SK-N-SH treated with all-trans-retinoic acid at 6 μM for 48 hours (cell line): ENCODE measurements around the gene TRPV5.

Source experiments
- ATAC-seq: fragments of 200-7000 bp; cut with Tn5 transposase; 3 replicates; pipeline ENCODE4 v1.9.1; 2020; ENCODE audit warnings: mild to moderate bottlenecking, moderate library complexity
- ARNTL ChIP-seq: fragments of 450-650 bp; formaldehyde crosslinking; IDR thresholded peaks from 2 replicates; pipeline ENCODE4 v1.5.0; 2020; ENCODE audit warnings: low read depth, mild to moderate bottlenecking, moderate library complexity, borderline replicate concordance
- BACH2 ChIP-seq: fragments of 250-450 bp; sonication (Bioruptor Pico); IDR thresholded peaks from 2 replicates; pipeline ENCODE4 v1.9.0; 2021; ENCODE audit warnings: mild to moderate bottlenecking, borderline replicate concordance
- CSDC2 ChIP-seq: fragments of 250-450 bp; sonication (Bioruptor Pico); IDR thresholded peaks from 2 replicates; pipeline ENCODE4 v1.5.0; 2020; ENCODE audit warnings: mild to moderate bottlenecking, moderate library complexity
- ESRRG ChIP-seq: fragments of 250-450 bp; sonication (Bioruptor Pico); IDR thresholded peaks from 2 replicates; pipeline ENCODE4 v1.6.1; 2021; ENCODE audit warnings: mild to moderate bottlenecking
- GLIS3 ChIP-seq: fragments of 250-450 bp; sonication (Bioruptor Pico); IDR thresholded peaks from 2 replicates; pipeline ENCODE4 v1.5.0; 2020; ENCODE audit warnings: mild to moderate bottlenecking, moderate library complexity
- ISL1 ChIP-seq: fragments of 250-450 bp; sonication (Bioruptor Pico); IDR thresholded peaks from 2 replicates; pipeline ENCODE4 v2.1.2; 2022; ENCODE audit warnings: mild to moderate bottlenecking, moderate library complexity
- OSR1 ChIP-seq: fragments of 250-450 bp; sonication (Bioruptor Pico); IDR thresholded peaks from 2 replicates; pipeline ENCODE4 v1.8.0; 2022; ENCODE audit warnings: moderate library complexity, mild to moderate bottlenecking, inconsistent platforms
- PPARA ChIP-seq: fragments of 250-450 bp; sonication (Bioruptor Pico); IDR thresholded peaks from 2 replicates; pipeline ENCODE4 v1.5.0; 2020; ENCODE audit warnings: mild to moderate bottlenecking, borderline replicate concordance
- TOX ChIP-seq: fragments of 250-450 bp; sonication (Bioruptor Pico); IDR thresholded peaks from 2 replicates; pipeline ENCODE4 v1.8.0; 2021; ENCODE audit warnings: mild to moderate bottlenecking, moderate library complexity, borderline replicate concordance
- ZC3H10 ChIP-seq: fragments of 250-450 bp; sonication (Bioruptor Pico); IDR thresholded peaks from 2 replicates; pipeline ENCODE4 v1.5.1; 2021; ENCODE audit warnings: mild to moderate bottlenecking, moderate library complexity
- ZFP30 ChIP-seq: fragments of 450-650 bp; formaldehyde crosslinking; IDR thresholded peaks from 2 replicates; pipeline ENCODE4 v1.5.0; 2022; ENCODE audit warnings: mild to moderate bottlenecking, moderate library complexity
- ZNF565 ChIP-seq: fragments of 450-650 bp; formaldehyde crosslinking; conservative IDR thresholded peaks from 2 replicates; pipeline ENCODE4 v1.5.0; 2020; ENCODE audit warnings: low read depth, mild to moderate bottlenecking, moderate library complexity
- ZNF70 ChIP-seq: fragments of 450-650 bp; formaldehyde crosslinking; IDR thresholded peaks from 2 replicates; pipeline ENCODE4 v1.5.0; 2020; ENCODE audit warnings: mild to moderate bottlenecking, moderate library complexity
- ZNF8 ChIP-seq: fragments of 450-650 bp; formaldehyde crosslinking; IDR thresholded peaks from 2 replicates; pipeline ENCODE4 v1.5.0; 2020; ENCODE audit warnings: mild to moderate bottlenecking, moderate library complexity
- TF ChIP-seq, protein P1 (sequence below): fragments of 250-450 bp; sonication (Bioruptor Pico); IDR thresholded peaks from 2 replicates; pipeline ENCODE4 v1.8.0; 2020; ENCODE audit warnings: mild to moderate bottlenecking, moderate library complexity, borderline replicate concordance
- TF ChIP-seq, protein P2 (sequence below): fragments of 250-450 bp; sonication (Bioruptor Pico); IDR thresholded peaks from 2 replicates; pipeline ENCODE4 v1.8.0; 2021; ENCODE audit warnings: low read depth, mild to moderate bottlenecking, moderate library complexity, borderline replicate concordance
- TF ChIP-seq, protein P3 (sequence below): fragments of 250-450 bp; sonication (Bioruptor Pico); IDR thresholded peaks from 2 replicates; pipeline ENCODE4 v1.5.1; 2020; ENCODE audit warnings: low read depth, mild to moderate bottlenecking, moderate library complexity

TRPV5 gene

DNA sequence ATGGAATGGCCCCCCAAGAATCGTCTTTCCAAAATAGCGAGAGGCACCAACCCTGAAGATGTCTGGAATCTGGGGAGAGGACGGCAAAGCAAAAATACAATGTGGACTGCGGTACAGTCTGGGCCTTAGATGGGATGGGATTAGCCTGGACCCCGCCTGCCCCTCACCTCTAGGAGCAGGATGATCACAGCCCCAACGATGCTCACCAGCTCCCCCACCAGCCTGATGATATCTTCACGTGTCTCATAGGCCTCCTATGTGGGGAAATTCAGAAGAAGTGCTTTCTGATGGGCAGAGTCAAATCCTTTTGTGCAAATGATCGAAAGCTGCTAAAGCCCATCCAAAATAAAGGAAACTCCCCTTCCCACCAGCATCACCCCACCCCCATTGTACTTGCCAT lies 18.2 kb downstream of the TRPV5 start:
- no peak for ATAC-seq
- no peak for TF ChIP-seq ZNF70
- no peak for TF ChIP-seq ISL1 (CRISPR knock-in tag)
- TF ChIP-seq ESRRG = no peak
- TF ChIP-seq, protein P1, sequence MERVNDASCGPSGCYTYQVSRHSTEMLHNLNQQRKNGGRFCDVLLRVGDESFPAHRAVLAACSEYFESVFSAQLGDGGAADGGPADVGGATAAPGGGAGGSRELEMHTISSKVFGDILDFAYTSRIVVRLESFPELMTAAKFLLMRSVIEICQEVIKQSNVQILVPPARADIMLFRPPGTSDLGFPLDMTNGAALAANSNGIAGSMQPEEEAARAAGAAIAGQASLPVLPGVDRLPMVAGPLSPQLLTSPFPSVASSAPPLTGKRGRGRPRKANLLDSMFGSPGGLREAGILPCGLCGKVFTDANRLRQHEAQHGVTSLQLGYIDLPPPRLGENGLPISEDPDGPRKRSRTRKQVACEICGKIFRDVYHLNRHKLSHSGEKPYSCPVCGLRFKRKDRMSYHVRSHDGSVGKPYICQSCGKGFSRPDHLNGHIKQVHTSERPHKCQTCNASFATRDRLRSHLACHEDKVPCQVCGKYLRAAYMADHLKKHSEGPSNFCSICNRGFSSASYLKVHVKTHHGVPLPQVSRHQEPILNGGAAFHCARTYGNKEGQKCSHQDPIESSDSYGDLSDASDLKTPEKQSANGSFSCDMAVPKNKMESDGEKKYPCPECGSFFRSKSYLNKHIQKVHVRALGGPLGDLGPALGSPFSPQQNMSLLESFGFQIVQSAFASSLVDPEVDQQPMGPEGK = no peak
- TF ChIP-seq, protein P2, sequence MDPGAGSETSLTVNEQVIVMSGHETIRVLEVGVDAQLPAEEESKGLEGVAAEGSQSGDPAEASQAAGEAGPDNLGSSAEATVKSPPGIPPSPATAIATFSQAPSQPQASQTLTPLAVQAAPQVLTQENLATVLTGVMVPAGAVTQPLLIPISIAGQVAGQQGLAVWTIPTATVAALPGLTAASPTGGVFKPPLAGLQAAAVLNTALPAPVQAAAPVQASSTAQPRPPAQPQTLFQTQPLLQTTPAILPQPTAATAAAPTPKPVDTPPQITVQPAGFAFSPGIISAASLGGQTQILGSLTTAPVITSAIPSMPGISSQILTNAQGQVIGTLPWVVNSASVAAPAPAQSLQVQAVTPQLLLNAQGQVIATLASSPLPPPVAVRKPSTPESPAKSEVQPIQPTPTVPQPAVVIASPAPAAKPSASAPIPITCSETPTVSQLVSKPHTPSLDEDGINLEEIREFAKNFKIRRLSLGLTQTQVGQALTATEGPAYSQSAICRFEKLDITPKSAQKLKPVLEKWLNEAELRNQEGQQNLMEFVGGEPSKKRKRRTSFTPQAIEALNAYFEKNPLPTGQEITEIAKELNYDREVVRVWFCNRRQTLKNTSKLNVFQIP (CRISPR knock-in tag) = no peak
- TF ChIP-seq, protein P3, sequence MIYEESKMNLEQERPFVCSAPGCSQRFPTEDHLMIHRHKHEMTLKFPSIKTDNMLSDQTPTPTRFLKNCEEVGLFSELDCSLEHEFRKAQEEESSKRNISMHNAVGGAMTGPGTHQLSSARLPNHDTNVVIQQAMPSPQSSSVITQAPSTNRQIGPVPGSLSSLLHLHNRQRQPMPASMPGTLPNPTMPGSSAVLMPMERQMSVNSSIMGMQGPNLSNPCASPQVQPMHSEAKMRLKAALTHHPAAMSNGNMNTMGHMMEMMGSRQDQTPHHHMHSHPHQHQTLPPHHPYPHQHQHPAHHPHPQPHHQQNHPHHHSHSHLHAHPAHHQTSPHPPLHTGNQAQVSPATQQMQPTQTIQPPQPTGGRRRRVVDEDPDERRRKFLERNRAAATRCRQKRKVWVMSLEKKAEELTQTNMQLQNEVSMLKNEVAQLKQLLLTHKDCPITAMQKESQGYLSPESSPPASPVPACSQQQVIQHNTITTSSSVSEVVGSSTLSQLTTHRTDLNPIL (CRISPR knock-in tag) = no peak
- no peak for TF ChIP-seq ARNTL
- TF ChIP-seq ZC3H10 (CRISPR knock-in tag) = no peak
- TF ChIP-seq ZNF8 (CRISPR knock-in tag) = no peak

DNA sequence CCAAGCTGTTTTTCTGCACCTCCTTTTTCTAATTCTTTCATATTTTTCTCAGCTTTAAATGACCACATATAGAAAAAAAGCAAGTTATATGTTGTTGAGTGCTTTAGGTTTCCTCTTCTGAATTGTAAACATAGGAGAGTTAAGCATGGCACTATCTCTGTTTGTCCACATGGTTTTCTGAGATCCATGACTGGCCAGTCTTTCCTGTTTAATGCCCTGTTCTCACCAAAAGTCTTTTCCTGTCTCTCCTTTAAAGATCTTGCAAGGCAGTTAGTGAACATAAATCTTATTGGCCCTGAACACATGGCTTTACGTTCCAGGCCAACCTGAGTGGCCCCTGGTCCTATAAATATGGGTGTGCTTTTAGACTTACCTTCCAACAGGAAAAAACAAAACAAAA lies 19.4 kb downstream of the TRPV5 start:
- no peak for ATAC-seq
- TF ChIP-seq ZNF70 = no peak
- TF ChIP-seq, protein P1 = no peak

DNA sequence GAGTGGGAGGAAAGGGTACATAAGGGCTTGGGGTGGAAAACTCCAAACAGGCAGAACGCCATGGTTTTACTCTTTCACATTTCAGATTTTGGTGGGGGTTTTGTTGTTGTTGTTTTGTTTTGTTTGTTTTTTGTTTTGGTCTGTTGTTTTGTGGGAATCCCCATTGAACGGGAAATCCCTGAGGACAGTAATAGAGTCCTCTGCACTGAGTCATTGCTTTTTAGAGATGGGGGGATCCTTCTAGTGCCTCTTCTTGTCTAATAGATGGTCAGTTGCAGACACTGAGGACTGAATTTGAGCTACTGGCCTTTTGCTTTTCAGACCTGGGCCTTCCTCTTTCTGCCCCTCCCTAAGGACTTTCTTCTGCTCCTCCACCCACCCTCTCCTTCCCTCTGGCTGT lies 20.0 kb downstream of the TRPV5 start:
- TF ChIP-seq ESRRG = no peak
- TF ChIP-seq, protein P1 = no peak
- TF ChIP-seq PPARA (CRISPR knock-in tag) = no peak
- TF ChIP-seq CSDC2 (CRISPR knock-in tag) = no peak
- no peak for TF ChIP-seq ZNF565 (CRISPR knock-in tag)
- TF ChIP-seq TOX (CRISPR knock-in tag) = no peak
- TF ChIP-seq BACH2 = no peak
- no peak for ATAC-seq

DNA sequence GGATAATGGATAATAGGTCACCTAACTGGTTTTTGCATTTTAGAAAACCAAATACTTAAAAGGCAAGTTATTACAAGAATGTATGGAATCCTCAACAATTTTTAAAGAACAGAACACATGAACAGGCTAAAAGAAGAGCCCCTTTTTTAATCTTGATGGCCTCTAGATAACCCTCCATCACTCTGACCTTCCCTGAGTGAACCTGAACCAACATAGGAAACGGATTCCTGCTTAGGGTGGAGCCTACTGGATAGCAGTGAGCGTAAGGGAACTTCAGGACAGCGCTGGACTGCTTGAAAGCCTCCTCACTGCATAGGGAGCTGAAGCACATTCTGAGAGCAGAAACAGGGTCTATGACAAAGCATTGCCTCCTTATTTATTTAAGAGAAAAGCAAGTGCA lies 20.5 kb downstream of the TRPV5 start:
- no peak for ATAC-seq
- no peak for TF ChIP-seq OSR1
- TF ChIP-seq ZC3H10 (CRISPR knock-in tag) = no peak
- TF ChIP-seq CSDC2 (CRISPR knock-in tag) = no peak
- TF ChIP-seq, protein P3 (CRISPR knock-in tag) = no peak

DNA sequence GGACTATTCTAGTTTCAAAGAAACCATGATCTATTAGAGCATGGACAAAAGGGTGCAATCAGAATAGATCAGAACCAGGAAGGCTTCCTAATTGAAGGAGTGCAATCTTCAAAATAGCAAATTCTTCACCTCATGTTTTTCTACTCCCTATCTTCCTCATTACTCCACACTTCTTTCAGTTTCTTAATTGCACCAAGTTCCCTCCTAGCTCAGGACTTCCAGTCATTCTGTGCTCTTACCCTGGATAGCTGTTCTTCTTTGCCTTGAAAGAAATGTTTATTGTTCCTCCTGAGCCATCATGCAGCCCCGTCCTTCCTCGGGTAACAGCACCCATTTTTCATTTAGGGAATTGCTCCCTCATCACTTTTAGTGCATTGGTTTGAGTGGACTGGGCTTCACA lies 23.1 kb downstream of the TRPV5 start:
- ATAC-seq = no peak
- TF ChIP-seq ESRRG (no peak), ZFP30 (CRISPR knock-in tag) (no peak), OSR1 (no peak), ZNF8 (CRISPR knock-in tag) (no peak), GLIS3 (CRISPR knock-in tag) (no peak)
